ENCODE measurements around the gene NOX5. TPM values are rescaled to one million over a fixed set of nuclear protein-coding genes. Genes with fewer than 3 reads are reported as not detected.

NOX5 gene
- total and polyA plus RNA-seq, 10 donors: 0.36 to 29.2 (median 13.5) TPM

DNA sequence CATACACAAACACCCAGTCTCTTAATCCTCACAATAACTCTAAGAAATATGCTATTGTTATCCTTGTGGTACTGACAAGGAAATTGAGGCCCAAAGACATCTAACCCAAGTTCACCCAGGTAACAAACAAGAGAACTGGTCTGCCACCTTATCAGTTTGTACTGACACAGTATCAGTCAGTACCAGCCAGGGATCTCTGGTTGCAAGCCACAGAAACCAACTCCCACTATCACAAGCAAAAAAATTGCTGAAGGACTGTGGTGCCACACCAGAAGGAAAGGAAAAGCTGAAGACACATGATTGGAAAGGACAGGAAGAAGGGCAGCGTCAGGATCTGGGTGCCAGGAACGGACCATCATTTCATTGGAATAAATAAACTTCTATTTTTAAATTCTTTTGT is 82.1 kb downstream of the NOX5 start:
- Histone ChIP-seq H3K27ac (no peak overlapping the region), H3K4me1 (no peaks in the 10 kb centered on the region), H3K9me3 (no peaks in the 10 kb centered on the region), H3K36me3 (no peaks in the 10 kb centered on the region), H3K4me3 (no peak overlapping the region), H3K27me3 (replicated peaks in 1 of 7) (no peaks in the 10 kb centered on the region)
- 62 to 69% (median 69%) methylated on average over 2 of the region's 2 CpGs for WGBS, 5 donors
- DNase-seq: no peak
- no peak for TF ChIP-seq POLR2A (IDR thresholded peaks at IDR 0.05)
- TF ChIP-seq, protein P1, sequence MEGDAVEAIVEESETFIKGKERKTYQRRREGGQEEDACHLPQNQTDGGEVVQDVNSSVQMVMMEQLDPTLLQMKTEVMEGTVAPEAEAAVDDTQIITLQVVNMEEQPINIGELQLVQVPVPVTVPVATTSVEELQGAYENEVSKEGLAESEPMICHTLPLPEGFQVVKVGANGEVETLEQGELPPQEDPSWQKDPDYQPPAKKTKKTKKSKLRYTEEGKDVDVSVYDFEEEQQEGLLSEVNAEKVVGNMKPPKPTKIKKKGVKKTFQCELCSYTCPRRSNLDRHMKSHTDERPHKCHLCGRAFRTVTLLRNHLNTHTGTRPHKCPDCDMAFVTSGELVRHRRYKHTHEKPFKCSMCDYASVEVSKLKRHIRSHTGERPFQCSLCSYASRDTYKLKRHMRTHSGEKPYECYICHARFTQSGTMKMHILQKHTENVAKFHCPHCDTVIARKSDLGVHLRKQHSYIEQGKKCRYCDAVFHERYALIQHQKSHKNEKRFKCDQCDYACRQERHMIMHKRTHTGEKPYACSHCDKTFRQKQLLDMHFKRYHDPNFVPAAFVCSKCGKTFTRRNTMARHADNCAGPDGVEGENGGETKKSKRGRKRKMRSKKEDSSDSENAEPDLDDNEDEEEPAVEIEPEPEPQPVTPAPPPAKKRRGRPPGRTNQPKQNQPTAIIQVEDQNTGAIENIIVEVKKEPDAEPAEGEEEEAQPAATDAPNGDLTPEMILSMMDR (IDR thresholded peaks at IDR 0.05 in 8 of 11, conservative IDR thresholded peaks at IDR 0.05 in 3 of 11): no peak
- TF ChIP-seq POLR2AphosphoS5 (IDR thresholded peaks at IDR 0.05): no peak
- intact Hi-C loops (cut with DNase I; ENCODE audit: low total_unique reads): no loop called here

DNA sequence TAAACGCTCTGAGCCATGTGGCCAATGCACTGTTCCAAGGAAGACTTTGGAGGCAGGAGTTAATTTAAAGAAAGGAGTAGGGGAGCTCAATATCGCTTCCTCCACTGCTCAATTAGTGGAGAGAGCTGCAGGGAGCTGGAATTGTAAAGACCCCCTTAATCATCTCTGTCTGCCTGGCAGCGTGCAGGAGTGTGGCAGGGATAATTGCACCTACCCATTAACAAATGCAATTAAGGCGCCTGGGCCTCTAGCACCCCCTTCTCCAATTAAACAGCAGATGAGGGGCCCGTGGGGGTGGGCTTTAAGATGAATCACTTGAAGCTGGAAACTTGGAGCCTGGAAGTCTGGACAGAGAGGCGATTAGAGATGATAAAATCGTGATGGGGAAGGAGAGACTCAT is 84.3 kb downstream of the NOX5 start:
- no peaks in the 10 kb centered on the region for H3K27me3 ChIP-seq (replicated peaks in 1 of 7)
- H3K4me1 ChIP-seq: peaks cover 0 to 5% (median 0%) of the 10 kb centered on the region in 6 donors
- no peak for TF ChIP-seq POLR2A (IDR thresholded peaks at IDR 0.05)
- 87 to 92% (median 90%) methylated on average over 7 of the region's 7 CpGs for WGBS, 5 donors
- intact Hi-C loops (cut with DNase I; ENCODE audit: low total_unique reads): no loop called here
- no peak for DNase-seq
- H3K9me3 ChIP-seq: no peaks in the 10 kb centered on the region
- H3K36me3 ChIP-seq: no peaks in the 10 kb centered on the region
- H3K27ac ChIP-seq: no peak overlapping the region
- no peak overlapping the region for H3K4me3 ChIP-seq

DNA sequence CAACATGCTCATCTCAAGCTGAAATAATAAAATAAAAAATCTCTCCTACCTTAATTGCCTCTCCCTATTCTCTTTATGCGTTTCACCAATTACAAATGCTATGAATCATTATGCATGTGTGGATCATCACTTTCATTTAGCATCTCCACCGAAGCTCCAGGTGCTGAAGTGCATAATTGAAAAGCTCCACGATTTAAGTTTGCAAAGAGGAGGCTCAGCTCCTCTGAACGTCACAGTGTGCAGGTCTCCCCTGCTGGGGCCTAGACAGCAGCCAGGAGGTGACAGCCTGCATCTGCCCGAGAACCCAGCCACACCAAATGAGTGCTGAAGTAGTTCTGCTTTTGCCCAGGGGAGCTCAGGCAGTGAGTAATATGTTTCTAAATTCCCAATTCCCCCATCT is 85.4 kb downstream of the NOX5 start:
- Histone ChIP-seq H3K36me3 (no peaks in the 10 kb centered on the region), H3K9me3 (no peaks in the 10 kb centered on the region), H3K27ac (no peak overlapping the region), H3K4me3 (no peak overlapping the region), H3K4me1 (peaks cover 0 to 13% (median 0%) of the 10 kb centered on the region in 6 donors), H3K27me3 (replicated peaks in 1 of 7) (no peaks in the 10 kb centered on the region)
- DNase-seq: no peak
- intact Hi-C loops (cut with DNase I; ENCODE audit: low total_unique reads): no loop called here
- 68 to 80% (median 72%) methylated on average over 5 of the region's 5 CpGs for WGBS, 5 donors
- no peak for TF ChIP-seq POLR2A (IDR thresholded peaks at IDR 0.05)
- TF ChIP-seq, protein P1 (IDR thresholded peaks at IDR 0.05 in 8 of 11, conservative IDR thresholded peaks at IDR 0.05 in 3 of 11): no peak

DNA sequence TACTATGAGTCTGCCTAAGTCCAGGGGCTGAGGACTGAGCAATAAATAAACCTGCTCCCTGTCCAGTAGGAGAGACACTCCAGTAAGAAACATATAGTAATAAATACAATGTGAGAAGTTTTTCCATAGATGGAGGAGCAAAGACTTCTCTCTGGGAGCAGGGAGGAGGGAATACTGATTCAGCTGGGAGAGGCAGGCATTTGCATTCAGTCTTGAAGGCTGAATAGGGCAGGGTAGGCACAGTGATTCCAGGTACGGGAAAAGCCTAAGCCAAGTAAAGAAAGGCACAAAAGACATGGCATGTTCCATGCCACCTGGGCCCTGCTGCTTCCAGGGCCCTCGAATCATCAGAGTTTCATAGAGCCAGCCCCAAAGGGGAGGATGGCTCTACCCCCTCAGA is 86.3 kb downstream of the NOX5 start:
- TF ChIP-seq, protein P1 (IDR thresholded peaks at IDR 0.05 in 8 of 11, conservative IDR thresholded peaks at IDR 0.05 in 3 of 11): no peak
- TF ChIP-seq POLR2A (IDR thresholded peaks at IDR 0.05) (no peak), POLR2AphosphoS5 (IDR thresholded peaks at IDR 0.05) (no peak)
- Histone ChIP-seq H3K27ac (no peak overlapping the region), H3K4me1 (peaks cover 0 to 13% (median 0%) of the 10 kb centered on the region in 6 donors), H3K36me3 (no peaks in the 10 kb centered on the region), H3K9me3 (no peaks in the 10 kb centered on the region), H3K4me3 (no peak overlapping the region), H3K27me3 (replicated peaks in 1 of 7) (no peaks in the 10 kb centered on the region)
- WGBS, 5 donors: 76 to 100% (median 83%) methylated on average over 1 to 2 of the region's 2 CpGs
- intact Hi-C loops (cut with DNase I; ENCODE audit: low total_unique reads): no loop called here
- no peak for DNase-seq
